Epithelial cell of proximal tubule (primary cell): ENCODE measurements around the gene CCL4L2. TPM values are rescaled to one million over a fixed set of nuclear protein-coding genes. Genes with fewer than 3 reads are reported as not detected.
"Not testable (repeated sequence)": the region's sequence is repeated elsewhere in the genome, so short reads cannot be mapped to it uniquely, and the experiment has no call there.

Experiments used
- DNase-seq: peaks from one replicate; pipeline ENCODE4 v3.0.0-alpha.2; 2011; ENCODE audit warnings: low read depth
- H3K4me3 ChIP-seq: 2 replicates; pipeline ENCODE4 v1.5.1; 2011; ENCODE audit warnings: low read depth, mild to moderate bottlenecking, low read length
- total RNA-seq: library from RNA; depleted of rRNA; stranded (reverse); fragments of >200 nt; gene quantifications from 2 replicates; pipeline ENCODE4 v1.2.3, GENCODE V29; 2015
- TF ChIP-seq, protein P1 (sequence below): conservative IDR thresholded peaks from 2 replicates; pipeline ENCODE4 v1.5.1; 2012; ENCODE audit warnings: low read depth, mild to moderate bottlenecking, low read length

CCL4L2 gene
- total RNA-seq, 1 donor from 2014 or later, result not detected

DNA sequence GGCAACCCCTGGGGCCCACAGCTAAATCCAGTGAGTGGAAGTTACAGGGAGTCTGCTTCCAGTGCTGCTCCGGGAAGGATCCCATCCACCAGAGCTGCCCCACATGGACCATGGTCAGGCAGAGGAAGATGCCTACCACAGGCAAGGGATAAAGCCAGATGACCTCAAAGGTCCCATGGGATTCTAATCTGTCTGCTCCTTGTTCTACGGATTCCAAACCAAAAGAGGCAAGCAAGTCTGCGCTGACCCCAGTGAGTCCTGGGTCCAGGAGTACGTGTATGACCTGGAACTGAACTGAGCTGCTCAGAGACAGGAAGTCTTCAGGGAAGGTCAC, 1.4 kb downstream of the CCL4L2 start:
- TF ChIP-seq, protein P1, sequence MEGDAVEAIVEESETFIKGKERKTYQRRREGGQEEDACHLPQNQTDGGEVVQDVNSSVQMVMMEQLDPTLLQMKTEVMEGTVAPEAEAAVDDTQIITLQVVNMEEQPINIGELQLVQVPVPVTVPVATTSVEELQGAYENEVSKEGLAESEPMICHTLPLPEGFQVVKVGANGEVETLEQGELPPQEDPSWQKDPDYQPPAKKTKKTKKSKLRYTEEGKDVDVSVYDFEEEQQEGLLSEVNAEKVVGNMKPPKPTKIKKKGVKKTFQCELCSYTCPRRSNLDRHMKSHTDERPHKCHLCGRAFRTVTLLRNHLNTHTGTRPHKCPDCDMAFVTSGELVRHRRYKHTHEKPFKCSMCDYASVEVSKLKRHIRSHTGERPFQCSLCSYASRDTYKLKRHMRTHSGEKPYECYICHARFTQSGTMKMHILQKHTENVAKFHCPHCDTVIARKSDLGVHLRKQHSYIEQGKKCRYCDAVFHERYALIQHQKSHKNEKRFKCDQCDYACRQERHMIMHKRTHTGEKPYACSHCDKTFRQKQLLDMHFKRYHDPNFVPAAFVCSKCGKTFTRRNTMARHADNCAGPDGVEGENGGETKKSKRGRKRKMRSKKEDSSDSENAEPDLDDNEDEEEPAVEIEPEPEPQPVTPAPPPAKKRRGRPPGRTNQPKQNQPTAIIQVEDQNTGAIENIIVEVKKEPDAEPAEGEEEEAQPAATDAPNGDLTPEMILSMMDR, result no peak
- DNase-seq, result no peak
- no peak overlapping the region for H3K4me3 ChIP-seq

DNA sequence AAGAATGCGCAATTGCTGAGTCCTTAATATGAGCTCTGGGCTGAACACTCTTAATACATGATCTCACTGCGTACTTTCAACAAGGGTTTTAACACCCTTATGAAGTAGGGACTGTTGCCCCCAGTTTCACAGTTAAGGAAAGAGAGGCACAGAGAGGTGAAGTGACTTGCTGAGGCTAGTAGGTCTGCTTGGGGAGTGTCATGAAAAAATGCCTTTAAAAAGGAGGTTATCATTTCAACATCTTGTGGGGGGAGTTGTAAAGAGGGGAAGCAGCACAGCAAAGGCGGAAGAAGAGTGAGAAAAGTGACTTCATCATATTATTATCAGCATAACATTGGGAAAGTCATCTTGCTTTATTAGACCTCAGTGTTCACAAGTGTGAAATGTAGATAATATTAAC, 2.1 kb downstream of the CCL4L2 start:
- TF ChIP-seq, protein P1, result no peak

DNA sequence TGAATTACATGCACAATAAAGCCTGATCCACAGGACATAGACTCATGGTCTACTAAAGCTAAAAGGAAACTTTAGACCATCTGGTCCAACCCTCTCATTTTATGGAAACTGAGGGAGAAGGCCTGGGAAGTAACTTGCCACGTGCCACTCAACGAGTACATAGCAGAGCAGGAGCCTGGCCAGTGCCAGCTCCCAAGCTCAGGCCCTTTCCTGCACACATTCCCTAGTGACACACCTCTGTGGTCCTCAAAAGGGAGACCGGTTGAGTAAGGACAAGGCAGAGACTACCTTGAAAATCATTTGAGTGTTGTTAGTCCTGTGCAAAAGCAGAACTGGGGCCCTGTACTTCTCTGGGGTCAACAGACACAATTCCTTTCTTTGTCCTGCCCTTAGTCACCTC, 2.8 kb downstream of the CCL4L2 start:
- TF ChIP-seq, protein P1, result no peak
- H3K4me3 ChIP-seq, result no peak overlapping the region
- DNase-seq, result no peak

More for the DNA sequence above, 2.1 kb downstream of the CCL4L2 start:
- DNase-seq, result no peak
- no peak overlapping the region for H3K4me3 ChIP-seq

- TF ChIP-seq, protein P1, result no peak
- no peak overlapping the region for H3K4me3 ChIP-seq
- no peak for DNase-seq
These were observed 4.1 kb downstream of the CCL4L2 start for GRCh38 chr17:36214918-36215317.

GRCh38 chr17:36215406-36216308, 4.8 kb downstream of the CCL4L2 start:
- not testable (repeated sequence) for H3K4me3 ChIP-seq, DNase-seq

DNA sequence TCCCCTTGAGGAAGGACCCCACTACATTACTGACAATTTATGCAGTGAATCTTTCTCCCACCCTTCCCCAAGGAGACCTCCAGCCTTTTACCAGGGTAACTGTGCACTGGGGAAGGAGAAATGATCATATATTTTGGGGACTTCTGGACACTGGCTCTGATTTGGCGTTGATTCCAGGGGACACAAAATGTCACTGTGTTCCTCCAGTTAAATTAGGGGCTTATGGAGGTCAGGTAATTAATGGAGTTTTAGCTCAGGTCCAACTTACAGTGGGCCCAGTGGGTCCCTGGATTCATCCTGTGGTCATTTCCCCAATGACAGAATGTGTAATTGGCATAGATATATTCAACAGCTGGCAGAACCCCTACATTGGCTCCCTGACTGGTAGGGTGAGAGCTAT, 8.7 kb downstream of the CCL4L2 start:
- H3K4me3 ChIP-seq, result not testable (repeated sequence)

GRCh38 chr17:36220737-36221580, 10.1 kb downstream of the CCL4L2 start:
- H3K4me3 ChIP-seq, DNase-seq: not testable (repeated sequence)

More for the DNA sequence above, 8.7 kb downstream of the CCL4L2 start:
- DNase-seq, result not testable (repeated sequence)

DNA sequence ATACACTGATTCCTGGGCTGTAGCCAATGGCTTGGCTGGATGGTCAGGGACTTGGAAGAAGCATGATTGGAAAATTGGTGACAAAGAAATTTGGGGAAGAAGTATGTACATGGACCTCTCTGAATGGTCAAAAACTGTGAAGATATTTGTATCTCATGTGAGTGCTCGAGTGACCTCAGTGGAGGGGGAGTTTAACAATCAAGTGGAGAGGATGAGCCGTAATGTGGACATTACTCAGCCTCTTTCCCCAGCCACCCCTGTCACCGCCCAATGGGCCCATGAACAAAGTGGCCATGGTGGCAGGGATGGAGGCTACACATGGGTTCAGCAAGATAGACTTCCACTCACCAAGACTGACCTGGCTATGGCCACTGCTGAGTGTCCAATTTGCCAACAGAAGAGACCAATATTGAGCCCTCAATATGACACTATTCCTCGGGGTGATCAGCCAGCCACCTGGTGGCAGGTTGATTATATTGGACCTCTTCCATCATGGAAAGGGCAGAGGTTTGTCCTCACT, 10.8 kb downstream of the CCL4L2 start:
- not testable (repeated sequence) for H3K4me3 ChIP-seq

DNA sequence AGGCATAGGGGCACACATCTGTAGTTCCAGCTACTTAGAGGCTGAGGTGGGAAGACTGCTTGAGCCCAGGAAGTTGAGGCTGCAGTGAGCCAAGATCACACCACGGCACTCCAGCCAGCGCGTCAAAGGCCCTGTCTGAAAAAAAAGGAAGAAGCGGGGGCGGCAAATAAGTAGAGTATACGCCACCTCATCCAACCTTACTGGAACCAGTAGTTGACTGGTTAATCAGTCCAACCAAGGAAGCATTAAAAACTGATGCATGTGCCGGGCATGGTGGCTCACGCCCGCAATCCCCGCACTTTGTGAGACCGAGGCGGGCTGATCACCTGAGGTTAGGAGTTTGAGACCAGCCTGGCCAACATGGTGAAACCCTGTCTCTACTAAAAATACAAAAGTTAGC, 12.1 kb downstream of the CCL4L2 start:
- DNase-seq, H3K4me3 ChIP-seq: not testable (repeated sequence)

More for the DNA sequence above, 10.8 kb downstream of the CCL4L2 start:
- not testable (repeated sequence) for DNase-seq

DNA sequence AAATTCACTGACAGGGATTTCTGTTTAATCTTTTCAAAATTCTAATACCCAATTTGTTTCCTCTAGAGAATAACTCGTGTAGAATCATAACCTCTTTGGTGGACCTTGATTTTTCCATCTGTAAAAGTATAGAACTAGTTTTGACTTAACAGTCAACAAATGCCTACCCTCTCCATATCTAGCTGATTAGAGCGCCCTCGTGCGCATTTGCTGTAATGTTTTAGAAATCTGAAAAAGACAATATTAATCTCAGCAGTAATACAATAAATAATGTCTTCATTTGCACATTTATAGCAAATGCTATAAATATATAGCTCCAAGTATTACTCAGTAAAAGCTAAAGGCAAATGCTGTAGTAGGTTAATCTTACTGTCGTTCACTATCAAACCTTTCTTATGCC, 18.8 kb downstream of the CCL4L2 start:
- DNase-seq, H3K4me3 ChIP-seq: not testable (repeated sequence)

GRCh38 chr17:36242046-36242445, 31.2 kb downstream of the CCL4L2 start:
- DNase-seq, H3K4me3 ChIP-seq: not testable (repeated sequence)
